GM21367 (cell line): ENCODE data around the gene PSMD5.

ENCODE experiments used
- ATAC-seq: cut with Tn5 transposase; IDR thresholded peaks from one replicate; pipeline ENCODE4 v1.9.1; 2021; ENCODE audit not compliant: unreplicated experiment

Gene PSMD5

GRCh38 chr9:120875643-120875953 lies 32.9 kb upstream of the PSMD5 start:
- ATAC-seq: no peak

GRCh38 chr9:120875195-120875565 lies 32.5 kb upstream of the PSMD5 start:
- no peak for ATAC-seq

- no peak for ATAC-seq
Observed at GRCh38 chr9:120874226-120875194, 31.8 kb upstream of the PSMD5 start.

- ATAC-seq: no peak
Observed at GRCh38 chr9:120873512-120873911, 30.8 kb upstream of the PSMD5 start.

- ATAC-seq: no peak
Observed at GRCh38 chr9:120872791-120873502, 30.2 kb upstream of the PSMD5 start.

- ATAC-seq: no peak
Observed at GRCh38 chr9:120870206-120870605, 27.5 kb upstream of the PSMD5 start.

- no peak for ATAC-seq
Observed at GRCh38 chr9:120869726-120870125, 27.0 kb upstream of the PSMD5 start.

- no peak for ATAC-seq
Observed at GRCh38 chr9:120869360-120869687, 26.6 kb upstream of the PSMD5 start.

GRCh38 chr9:120868676-120869359 lies 26.1 kb upstream of the PSMD5 start:
- peak; percentile 78 for ATAC-seq

GRCh38 chr9:120868339-120868675 lies 25.6 kb upstream of the PSMD5 start:
- ATAC-seq: no peak

GRCh38 chr9:120867676-120868338 lies 25.1 kb upstream of the PSMD5 start:
- ATAC-seq: no peak

GRCh38 chr9:120866651-120867050 lies 23.9 kb upstream of the PSMD5 start:
- no peak for ATAC-seq

- no peak for ATAC-seq
Observed at GRCh38 chr9:120865809-120866208, 23.1 kb upstream of the PSMD5 start.

- ATAC-seq: no peak
Observed at GRCh38 chr9:120865176-120865575, 22.5 kb upstream of the PSMD5 start.

GRCh38 chr9:120864719-120865118 lies 22.0 kb upstream of the PSMD5 start:
- no peak for ATAC-seq

GRCh38 chr9:120863833-120864232 lies 21.1 kb upstream of the PSMD5 start:
- ATAC-seq: no peak

GRCh38 chr9:120862452-120862851 lies 19.7 kb upstream of the PSMD5 start:
- ATAC-seq: no peak

- no peak for ATAC-seq
Observed at GRCh38 chr9:120861935-120862334, 19.2 kb upstream of the PSMD5 start.

- no peak for ATAC-seq
Observed at GRCh38 chr9:120860083-120860482, 17.4 kb upstream of the PSMD5 start.

GRCh38 chr9:120859361-120859760 lies 16.6 kb upstream of the PSMD5 start:
- no peak for ATAC-seq

- no peak for ATAC-seq
Observed at GRCh38 chr9:120857902-120858301, 15.2 kb upstream of the PSMD5 start.

- ATAC-seq: no peak
Observed at GRCh38 chr9:120857481-120857880, 14.8 kb upstream of the PSMD5 start.
